ENCODE data around the gene RNF169. TPM values are rescaled to one million over a fixed set of nuclear protein-coding genes. Genes with fewer than 3 reads are reported as not detected.

Gene RNF169
- total and polyA plus RNA-seq, 2 experiments from 2014 or later = 0.78 to 16.5 TPM

DNA sequence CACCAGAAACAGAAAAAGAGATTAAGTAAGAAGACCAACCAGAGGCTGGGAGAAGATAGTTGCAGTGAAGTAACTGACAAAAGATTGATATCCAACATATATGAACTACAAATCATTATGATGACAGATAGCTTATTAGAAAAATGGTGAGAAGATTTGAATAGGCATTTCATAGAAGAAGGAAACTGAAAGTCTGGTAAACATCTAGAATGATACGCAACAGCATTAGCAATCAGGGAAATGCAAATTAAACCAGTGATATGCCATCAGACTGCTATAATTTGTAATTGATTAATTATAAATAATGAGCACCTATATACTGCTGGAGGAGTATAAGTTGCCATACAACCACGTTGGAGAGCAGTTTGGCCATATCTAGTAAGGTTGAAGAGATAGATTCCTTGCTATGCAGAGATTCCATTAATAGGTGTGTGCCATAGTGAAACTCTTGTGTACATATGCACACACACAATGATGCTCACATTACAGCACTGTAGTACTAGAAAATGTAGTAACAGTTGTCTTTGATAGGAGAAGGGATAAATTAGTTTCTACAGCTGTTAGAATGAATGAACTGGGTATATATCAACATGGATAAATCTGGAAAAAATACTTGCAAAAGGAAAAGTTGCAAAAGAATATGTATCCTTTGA is 20.5 kb downstream of the RNF169 start:
- H3K27me3 ChIP-seq (ENCODE audit: insufficient read depth) = no peaks in the 10 kb centered on the region
- H3K27me3 Mint-ChIP-seq (ENCODE audit: insufficient read depth, low read depth, poor library complexity) = no peaks in the 10 kb centered on the region
- H3K36me3 Mint-ChIP-seq (ENCODE audit: low read depth) = no peaks in the 10 kb centered on the region
- no peaks in the 10 kb centered on the region for H3F3A ChIP-seq (replicated peaks; ENCODE audit: low read depth)
- no peaks in the 10 kb centered on the region for H3K9me2 ChIP-seq (ENCODE audit: insufficient read depth)
- H3K4me1 ChIP-seq (ENCODE audit: insufficient read depth) = no peaks in the 10 kb centered on the region
- H3K27ac ChIP-seq (ENCODE audit: low read depth) = no peak overlapping the region
- H3K79me2 ChIP-seq (replicated peaks; ENCODE audit: insufficient read depth) = peaks cover 62% of the 10 kb centered on the region
- no peak overlapping the region for H3K4me2 ChIP-seq
- TF ChIP-seq JUNB (IDR thresholded peaks at IDR 0.05; ENCODE audit: unreplicated experiment) (no peak), NANOG (IDR thresholded peaks at IDR 0.05; ENCODE audit: borderline replicate concordance) (no peak), CREB1 (CRISPR knock-in tag; IDR thresholded peaks at IDR 0.05; ENCODE audit: low read depth) (no peak), EZH2phosphoT487 (IDR thresholded peaks at IDR 0.05; ENCODE audit: unreplicated experiment) (no peak)
- TF ChIP-seq, protein P1, sequence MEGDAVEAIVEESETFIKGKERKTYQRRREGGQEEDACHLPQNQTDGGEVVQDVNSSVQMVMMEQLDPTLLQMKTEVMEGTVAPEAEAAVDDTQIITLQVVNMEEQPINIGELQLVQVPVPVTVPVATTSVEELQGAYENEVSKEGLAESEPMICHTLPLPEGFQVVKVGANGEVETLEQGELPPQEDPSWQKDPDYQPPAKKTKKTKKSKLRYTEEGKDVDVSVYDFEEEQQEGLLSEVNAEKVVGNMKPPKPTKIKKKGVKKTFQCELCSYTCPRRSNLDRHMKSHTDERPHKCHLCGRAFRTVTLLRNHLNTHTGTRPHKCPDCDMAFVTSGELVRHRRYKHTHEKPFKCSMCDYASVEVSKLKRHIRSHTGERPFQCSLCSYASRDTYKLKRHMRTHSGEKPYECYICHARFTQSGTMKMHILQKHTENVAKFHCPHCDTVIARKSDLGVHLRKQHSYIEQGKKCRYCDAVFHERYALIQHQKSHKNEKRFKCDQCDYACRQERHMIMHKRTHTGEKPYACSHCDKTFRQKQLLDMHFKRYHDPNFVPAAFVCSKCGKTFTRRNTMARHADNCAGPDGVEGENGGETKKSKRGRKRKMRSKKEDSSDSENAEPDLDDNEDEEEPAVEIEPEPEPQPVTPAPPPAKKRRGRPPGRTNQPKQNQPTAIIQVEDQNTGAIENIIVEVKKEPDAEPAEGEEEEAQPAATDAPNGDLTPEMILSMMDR (conservative IDR thresholded peaks at IDR 0.05; ENCODE audit: low read depth in 2 of 2) = no peak
- no peaks in the 10 kb centered on the region; the same call in 1 of the 2 replicates for H3K36me3 ChIP-seq (ENCODE audit: insufficient read depth)
- no peak overlapping the region for H2AFZ ChIP-seq
- DNase-seq (ENCODE audit: low spot score) (no peak), ATAC-seq (no peak)
- no peak overlapping the region for H3K27ac Mint-ChIP-seq
- no peak overlapping the region for H3K4me3 Mint-ChIP-seq
- no peaks in the 10 kb centered on the region for H3K9me3 Mint-ChIP-seq
- 0 out of 2 replicates have a peak, but pooled peaks cover 12% of the 10 kb centered on the region for H4K20me1 ChIP-seq (replicated peaks; ENCODE audit: insufficient read depth)
- H3K4me1 Mint-ChIP-seq = no peaks in the 10 kb centered on the region
- H3K4me3 ChIP-seq = no peak overlapping the region

DNA sequence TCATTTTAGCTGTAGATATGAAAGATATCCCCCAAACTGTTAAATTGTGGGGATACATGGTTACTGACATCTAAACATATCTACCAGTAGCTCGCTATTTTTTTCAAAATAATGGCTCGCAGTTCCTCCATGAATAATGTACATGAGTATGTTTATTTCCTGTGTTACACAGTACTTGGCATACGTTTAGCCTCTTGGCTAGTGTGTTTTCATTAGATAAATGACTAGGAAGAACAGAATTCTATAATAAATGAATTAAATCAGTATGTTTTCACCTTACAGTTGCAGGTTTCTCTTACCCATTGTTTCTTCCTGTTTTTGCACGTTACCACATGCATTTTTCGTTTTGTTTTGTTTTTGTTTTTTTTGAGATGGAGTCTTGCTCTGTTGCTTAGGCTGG is 21.8 kb downstream of the RNF169 start:
- no peak for ATAC-seq
- peaks cover 62% of the 10 kb centered on the region for H3K79me2 ChIP-seq (replicated peaks; ENCODE audit: insufficient read depth)

More for the DNA sequence above, 21.8 kb downstream of the RNF169 start:
- H3F3A ChIP-seq (replicated peaks; ENCODE audit: low read depth) = no peaks in the 10 kb centered on the region
- no peak for TF ChIP-seq NANOG (IDR thresholded peaks at IDR 0.05; ENCODE audit: borderline replicate concordance)
- TF ChIP-seq, protein P2, sequence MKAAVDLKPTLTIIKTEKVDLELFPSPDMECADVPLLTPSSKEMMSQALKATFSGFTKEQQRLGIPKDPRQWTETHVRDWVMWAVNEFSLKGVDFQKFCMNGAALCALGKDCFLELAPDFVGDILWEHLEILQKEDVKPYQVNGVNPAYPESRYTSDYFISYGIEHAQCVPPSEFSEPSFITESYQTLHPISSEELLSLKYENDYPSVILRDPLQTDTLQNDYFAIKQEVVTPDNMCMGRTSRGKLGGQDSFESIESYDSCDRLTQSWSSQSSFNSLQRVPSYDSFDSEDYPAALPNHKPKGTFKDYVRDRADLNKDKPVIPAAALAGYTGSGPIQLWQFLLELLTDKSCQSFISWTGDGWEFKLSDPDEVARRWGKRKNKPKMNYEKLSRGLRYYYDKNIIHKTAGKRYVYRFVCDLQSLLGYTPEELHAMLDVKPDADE (IDR thresholded peaks at IDR 0.05) = no peak
- TF ChIP-seq, protein P3, sequence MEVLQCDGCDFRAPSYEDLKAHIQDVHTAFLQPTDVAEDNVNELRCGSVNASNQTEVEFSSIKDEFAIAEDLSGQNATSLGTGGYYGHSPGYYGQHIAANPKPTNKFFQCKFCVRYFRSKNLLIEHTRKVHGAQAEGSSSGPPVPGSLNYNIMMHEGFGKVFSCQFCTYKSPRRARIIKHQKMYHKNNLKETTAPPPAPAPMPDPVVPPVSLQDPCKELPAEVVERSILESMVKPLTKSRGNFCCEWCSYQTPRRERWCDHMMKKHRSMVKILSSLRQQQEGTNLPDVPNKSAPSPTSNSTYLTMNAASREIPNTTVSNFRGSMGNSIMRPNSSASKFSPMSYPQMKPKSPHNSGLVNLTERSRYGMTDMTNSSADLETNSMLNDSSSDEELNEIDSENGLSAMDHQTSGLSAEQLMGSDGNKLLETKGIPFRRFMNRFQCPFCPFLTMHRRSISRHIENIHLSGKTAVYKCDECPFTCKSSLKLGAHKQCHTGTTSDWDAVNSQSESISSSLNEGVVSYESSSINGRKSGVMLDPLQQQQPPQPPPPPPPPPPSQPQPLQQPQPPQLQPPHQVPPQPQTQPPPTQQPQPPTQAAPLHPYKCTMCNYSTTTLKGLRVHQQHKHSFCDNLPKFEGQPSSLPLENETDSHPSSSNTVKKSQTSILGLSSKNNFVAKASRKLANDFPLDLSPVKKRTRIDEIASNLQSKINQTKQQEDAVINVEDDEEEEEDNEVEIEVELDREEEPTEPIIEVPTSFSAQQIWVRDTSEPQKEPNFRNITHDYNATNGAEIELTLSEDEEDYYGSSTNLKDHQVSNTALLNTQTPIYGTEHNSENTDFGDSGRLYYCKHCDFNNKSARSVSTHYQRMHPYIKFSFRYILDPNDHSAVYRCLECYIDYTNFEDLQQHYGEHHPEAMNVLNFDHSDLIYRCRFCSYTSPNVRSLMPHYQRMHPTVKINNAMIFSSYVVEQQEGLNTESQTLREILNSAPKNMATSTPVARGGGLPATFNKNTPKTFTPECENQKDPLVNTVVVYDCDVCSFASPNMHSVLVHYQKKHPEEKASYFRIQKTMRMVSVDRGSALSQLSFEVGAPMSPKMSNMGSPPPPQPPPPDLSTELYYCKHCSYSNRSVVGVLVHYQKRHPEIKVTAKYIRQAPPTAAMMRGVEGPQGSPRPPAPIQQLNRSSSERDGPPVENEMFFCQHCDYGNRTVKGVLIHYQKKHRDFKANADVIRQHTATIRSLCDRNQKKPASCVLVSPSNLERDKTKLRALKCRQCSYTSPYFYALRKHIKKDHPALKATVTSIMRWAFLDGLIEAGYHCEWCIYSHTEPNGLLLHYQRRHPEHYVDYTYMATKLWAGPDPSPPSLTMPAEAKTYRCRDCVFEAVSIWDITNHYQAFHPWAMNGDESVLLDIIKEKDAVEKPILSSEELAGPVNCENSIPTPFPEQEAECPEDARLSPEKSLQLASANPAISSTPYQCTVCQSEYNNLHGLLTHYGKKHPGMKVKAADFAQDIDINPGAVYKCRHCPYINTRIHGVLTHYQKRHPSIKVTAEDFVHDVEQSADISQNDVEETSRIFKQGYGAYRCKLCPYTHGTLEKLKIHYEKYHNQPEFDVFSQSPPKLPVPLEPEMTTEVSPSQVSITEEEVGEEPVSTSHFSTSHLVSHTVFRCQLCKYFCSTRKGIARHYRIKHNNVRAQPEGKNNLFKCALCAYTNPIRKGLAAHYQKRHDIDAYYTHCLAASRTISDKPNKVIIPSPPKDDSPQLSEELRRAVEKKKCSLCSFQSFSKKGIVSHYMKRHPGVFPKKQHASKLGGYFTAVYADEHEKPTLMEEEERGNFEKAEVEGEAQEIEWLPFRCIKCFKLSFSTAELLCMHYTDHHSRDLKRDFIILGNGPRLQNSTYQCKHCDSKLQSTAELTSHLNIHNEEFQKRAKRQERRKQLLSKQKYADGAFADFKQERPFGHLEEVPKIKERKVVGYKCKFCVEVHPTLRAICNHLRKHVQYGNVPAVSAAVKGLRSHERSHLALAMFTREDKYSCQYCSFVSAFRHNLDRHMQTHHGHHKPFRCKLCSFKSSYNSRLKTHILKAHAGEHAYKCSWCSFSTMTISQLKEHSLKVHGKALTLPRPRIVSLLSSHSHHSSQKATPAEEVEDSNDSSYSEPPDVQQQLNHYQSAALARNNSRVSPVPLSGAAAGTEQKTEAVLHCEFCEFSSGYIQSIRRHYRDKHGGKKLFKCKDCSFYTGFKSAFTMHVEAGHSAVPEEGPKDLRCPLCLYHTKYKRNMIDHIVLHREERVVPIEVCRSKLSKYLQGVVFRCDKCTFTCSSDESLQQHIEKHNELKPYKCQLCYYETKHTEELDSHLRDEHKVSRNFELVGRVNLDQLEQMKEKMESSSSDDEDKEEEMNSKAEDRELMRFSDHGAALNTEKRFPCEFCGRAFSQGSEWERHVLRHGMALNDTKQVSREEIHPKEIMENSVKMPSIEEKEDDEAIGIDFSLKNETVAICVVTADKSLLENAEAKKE (CRISPR knock-in tag; IDR thresholded peaks at IDR 0.05) = no peak
- TF ChIP-seq JUNB (IDR thresholded peaks at IDR 0.05; ENCODE audit: unreplicated experiment) = no peak
- no peak for TF ChIP-seq EZH2phosphoT487 (IDR thresholded peaks at IDR 0.05; ENCODE audit: unreplicated experiment)
- TF ChIP-seq, protein P1 (conservative IDR thresholded peaks at IDR 0.05; ENCODE audit: low read depth in 2 of 2) = no peak
- H3K4me1 ChIP-seq (ENCODE audit: insufficient read depth) = no peaks in the 10 kb centered on the region
- no peak overlapping the region for H3K4me2 ChIP-seq
- H3K27me3 ChIP-seq (ENCODE audit: insufficient read depth) = no peaks in the 10 kb centered on the region
- Mint-ChIP-seq H3K4me3 (no peak overlapping the region), H3K9me3 (no peaks in the 10 kb centered on the region), H3K4me1 (no peaks in the 10 kb centered on the region), H3K27ac (no peak overlapping the region), H3K36me3 (ENCODE audit: low read depth) (no peaks in the 10 kb centered on the region), H3K27me3 (ENCODE audit: insufficient read depth, low read depth, poor library complexity) (no peaks in the 10 kb centered on the region)
- 0 out of 2 replicates have a peak, but pooled peaks cover 15% of the 10 kb centered on the region for H4K20me1 ChIP-seq (replicated peaks; ENCODE audit: insufficient read depth)
- H3K4me3 ChIP-seq = no peak overlapping the region
- H3K27ac ChIP-seq (ENCODE audit: low read depth) = no peak overlapping the region
- no peaks in the 10 kb centered on the region for H3K9me2 ChIP-seq (ENCODE audit: insufficient read depth)
- no peak overlapping the region for H2AFZ ChIP-seq
- no peaks in the 10 kb centered on the region for H3K36me3 ChIP-seq (ENCODE audit: insufficient read depth)
- no peak for DNase-seq (ENCODE audit: low spot score)

All from GM23338 (cell line).